OCI-LY3 (cell line): ENCODE data around the gene DENND5A.

Experiments used
- EZH2phosphoT487 ChIP-seq: fragments of 200-600 bp; shearing (Covaris generic); IDR thresholded peaks from 2 replicates; pipeline ENCODE4 v1.6.1; 2018; ENCODE audit warnings: antibody characterized with exemption, mixed run types, low read depth
- TF ChIP-seq, protein P1 (sequence below): fragments of 200-600, 300-600 bp; sonication (generic); IDR thresholded peaks from 2 replicates; pipeline ENCODE4 v1.5.1; 2014; ENCODE audit warnings: antibody characterized with exemption, low read length, low read depth

- TF ChIP-seq, protein P1, sequence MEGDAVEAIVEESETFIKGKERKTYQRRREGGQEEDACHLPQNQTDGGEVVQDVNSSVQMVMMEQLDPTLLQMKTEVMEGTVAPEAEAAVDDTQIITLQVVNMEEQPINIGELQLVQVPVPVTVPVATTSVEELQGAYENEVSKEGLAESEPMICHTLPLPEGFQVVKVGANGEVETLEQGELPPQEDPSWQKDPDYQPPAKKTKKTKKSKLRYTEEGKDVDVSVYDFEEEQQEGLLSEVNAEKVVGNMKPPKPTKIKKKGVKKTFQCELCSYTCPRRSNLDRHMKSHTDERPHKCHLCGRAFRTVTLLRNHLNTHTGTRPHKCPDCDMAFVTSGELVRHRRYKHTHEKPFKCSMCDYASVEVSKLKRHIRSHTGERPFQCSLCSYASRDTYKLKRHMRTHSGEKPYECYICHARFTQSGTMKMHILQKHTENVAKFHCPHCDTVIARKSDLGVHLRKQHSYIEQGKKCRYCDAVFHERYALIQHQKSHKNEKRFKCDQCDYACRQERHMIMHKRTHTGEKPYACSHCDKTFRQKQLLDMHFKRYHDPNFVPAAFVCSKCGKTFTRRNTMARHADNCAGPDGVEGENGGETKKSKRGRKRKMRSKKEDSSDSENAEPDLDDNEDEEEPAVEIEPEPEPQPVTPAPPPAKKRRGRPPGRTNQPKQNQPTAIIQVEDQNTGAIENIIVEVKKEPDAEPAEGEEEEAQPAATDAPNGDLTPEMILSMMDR, result no peak
- no peak for TF ChIP-seq EZH2phosphoT487
These were observed 119.9 kb downstream of the DENND5A start for GRCh38 chr11:9145283-9145682.
